HG03354 (cell line): ENCODE results near the gene GPR132.
A peak's percentile ranks its signal among the peaks of the same experiment; 100 is the strongest.
"Not testable (repeated sequence)": the region's sequence is repeated elsewhere in the genome, so short reads cannot be mapped to it uniquely, and the experiment has no call there.

Experiments
- ATAC-seq: cut with Tn5 transposase; IDR thresholded peaks from one replicate; pipeline ENCODE4 v1.9.1; 2021; ENCODE audit warnings: mild to moderate bottlenecking; ENCODE audit not compliant: unreplicated experiment, poor library complexity, severe bottlenecking

GPR132 gene

DNA sequence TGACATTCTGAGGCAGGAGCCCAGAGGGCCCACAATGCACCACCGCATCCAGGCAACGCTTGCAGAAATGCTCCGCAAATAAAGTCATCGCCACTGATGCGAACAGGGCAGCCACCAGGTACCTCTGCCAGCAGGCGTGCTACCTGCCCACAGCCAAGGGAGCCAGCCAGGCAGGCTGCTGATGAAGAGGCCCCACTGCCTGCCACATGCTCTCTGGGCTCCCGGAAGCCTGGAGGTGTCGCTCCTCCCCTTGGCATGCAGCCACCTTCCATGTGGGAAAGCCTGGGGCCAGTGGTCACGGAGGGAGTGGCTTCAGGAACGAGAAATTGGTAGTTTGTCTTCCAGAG is 14.7 kb downstream of the GPR132 start:
- no peak for ATAC-seq

DNA sequence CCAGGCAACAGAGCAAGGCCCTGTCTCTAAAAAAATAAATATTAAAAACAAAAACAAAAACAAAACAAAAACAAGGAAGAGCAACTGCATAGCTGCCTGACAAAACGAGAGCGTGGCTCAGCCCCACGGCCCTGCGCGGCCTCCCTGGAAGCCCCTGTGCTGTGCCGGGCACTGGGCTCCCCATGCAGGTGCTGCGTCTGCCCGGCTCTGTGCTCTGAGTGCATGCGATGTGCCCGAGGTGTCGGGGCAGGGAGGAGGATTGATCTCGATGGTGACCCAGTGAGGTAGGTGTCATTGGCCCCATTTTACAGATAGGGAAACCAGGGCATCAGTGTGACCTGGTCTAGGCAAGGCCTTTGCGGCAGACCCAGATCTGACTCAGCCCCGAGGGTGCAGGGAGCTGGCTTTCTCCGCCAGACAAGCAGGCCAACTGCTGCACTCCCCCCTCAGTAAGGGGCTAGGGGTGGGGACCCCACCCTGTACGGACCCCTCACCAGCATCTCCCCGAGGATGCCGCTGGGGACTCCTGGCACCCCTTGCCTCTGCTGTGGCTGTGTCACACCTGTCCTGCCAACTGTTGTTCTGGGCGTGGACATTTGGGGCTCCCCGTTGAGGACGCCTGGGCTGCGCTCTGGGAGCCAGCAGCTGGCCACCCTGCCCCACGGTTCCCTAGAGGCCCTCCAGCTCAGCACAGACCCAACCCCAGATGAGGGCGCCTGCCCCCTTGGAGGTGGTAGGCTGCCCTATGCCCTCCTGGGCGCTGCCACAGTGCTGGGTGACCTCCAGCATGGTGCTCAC is 15.3 kb downstream of the GPR132 start:
- no peak for ATAC-seq

DNA sequence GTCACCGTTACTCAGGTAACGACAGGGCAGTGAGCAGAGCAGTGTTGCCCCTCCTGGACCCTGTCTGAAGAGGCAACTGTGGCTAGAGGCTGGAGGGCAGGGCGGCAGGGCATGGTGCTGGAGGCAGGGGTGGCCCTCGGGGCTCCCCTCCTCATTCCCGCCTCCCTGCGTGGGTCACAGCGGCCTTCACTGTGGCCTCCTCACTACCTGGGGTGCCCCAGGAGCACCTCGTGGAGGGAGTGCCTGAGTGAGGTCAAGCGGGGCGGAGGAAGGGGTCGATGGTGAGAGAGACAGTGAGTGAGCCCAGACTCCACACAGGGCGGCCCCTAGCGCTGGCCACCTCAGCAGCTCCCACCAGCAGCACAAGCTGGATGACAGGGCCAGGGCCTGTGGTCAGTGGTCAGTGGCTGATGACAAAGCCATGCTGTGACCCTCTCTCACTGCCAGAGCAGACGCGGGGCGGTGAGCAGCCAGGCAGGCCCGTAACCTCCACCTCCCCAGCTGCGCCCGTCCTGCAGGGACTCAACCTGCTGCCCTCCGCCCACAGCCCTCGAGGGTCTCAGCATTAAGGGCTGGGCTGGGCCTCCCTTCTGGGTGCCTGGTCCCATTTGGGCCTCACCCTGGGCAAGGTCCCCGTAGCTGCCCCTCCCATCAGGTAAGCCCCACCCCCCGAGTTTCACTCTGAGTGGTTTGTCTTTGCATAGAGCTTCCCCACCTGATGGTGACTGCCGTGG is 17.8 kb downstream of the GPR132 start:
- no peak for ATAC-seq

DNA sequence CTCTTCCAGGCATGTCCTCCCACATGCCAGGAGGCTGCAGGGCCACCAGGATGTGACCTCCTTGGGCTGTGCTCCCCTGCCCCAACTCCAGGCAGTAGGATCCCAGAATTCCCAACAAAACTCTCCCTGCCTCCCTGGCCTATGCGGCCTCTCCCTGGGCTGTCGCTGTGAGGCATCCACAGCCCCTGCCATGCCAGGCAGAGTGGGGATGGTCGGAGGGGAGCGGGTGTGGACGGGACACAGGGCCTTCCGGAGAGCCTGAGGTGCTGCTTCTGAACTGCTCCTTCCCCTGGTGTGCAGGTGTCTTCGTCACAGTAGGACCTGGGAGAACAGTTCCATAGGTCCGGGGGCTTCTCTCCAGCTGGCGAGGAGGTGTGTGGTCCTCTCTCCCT is 18.3 kb downstream of the GPR132 start:
- no peak for ATAC-seq

DNA sequence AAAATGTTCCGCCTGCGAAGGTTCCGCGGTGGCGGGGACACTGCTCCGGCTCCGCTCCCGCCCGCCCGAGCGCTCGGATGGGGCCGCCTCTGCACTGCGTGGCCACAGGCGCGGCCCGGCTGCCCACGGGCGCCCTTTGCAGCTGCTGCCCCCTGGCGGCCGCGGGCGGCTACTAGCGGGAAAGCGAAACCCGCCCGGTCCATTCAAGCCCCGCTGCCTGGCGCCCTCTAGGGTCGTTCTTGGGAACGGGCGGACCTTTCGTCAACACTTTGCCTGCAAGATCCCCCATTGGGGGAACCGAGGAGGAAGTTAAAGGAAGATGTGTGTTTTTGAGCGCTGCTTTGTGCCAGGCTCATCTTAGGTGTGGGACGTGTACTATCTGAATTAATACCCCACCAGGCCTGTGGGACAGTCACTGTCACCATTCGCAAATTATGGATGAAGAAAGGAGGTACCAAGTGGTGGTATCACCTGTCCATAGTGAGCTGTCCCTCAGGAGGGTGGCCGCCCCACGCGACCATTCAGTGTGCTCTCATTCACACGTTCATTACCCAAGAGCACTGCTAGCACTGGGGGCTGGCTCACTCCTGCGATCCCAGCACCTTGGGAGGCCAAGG is 19.4 kb downstream of the GPR132 start:
- ATAC-seq = peak; percentile 76

DNA sequence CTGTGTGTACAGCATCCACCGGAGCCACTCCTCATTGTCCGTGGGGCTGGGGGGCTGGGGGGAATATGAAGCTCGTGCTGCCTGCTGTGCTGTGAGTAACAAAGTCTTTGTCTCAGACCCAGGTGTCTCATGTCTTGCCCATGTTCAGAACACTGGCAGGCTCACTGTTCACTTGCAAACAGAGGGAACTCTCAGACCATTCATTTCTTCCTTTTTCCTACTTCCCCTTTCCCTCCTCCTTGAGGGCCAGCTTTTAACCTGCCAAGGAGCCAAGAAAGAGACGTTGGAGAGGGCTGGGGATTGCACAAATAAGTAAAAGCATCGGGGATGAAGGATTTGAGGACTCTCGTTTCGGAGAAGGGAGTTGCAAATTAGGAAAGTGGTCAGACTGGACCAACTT is 21.6 kb downstream of the GPR132 start:
- no peak for ATAC-seq

DNA sequence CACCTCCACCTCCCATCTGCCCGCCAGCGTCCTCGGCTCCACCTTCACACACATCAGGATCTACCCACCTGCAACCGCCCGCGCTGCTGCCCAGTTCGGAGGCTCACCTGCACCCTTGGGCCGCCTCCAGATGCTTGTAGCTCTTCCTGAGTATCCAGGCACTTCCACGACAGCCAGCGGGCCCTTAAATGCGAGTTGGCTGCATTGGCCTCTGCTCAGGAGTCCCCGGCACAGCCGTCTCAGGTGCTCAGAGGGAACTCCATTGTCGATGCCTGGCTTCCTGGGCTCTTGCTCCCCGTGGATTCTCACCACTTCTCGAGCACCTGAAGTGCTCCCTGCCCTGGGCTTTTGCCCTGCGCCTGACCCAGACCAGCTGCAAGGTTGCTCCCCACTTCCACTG is 22.4 kb downstream of the GPR132 start:
- no peak for ATAC-seq

DNA sequence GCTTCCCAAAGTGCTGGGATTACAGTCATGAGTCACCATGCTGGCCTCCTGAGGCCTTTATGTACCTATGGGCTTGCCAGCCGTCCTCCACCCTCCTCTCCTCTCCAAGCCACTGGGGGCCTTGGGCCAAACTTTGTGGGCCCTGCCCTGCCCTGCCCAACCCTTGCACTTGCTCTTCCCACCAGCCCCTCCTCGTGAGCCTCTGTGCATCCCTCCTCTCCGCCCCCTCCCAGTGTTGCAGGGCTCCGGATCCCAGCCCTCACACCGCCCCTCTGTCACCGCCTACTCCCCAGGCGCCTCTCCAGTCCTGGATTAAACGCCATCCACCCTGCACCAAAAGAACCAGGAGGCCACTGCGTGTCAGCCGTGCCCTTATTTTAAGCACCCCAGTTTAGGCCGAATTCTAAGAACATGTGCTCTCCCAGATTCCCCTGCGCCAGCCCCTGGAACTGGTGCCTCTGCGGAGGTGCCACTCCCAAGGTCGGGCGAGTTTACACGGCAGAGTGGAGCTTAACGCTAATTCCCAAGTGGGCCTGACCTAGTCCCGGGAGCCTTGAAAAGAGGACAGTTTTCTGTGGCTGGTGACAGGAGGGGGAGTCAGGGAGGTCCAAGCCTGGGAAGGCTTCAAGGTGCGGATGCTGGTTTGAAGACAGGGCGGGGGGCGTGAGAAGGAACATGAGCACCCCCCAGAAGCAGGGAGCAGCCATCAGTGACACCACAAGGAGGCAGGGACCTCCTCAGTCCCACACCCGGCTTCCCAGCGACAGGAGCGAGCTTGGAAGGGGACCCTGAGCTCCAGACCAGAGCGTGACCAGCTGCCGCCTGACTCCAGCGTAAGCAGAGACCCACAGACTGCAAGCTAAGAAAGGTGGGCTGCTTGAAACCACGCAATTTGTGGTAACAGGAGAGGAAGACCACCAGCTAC is 23.1 kb downstream of the GPR132 start:
- ATAC-seq = no peak

DNA sequence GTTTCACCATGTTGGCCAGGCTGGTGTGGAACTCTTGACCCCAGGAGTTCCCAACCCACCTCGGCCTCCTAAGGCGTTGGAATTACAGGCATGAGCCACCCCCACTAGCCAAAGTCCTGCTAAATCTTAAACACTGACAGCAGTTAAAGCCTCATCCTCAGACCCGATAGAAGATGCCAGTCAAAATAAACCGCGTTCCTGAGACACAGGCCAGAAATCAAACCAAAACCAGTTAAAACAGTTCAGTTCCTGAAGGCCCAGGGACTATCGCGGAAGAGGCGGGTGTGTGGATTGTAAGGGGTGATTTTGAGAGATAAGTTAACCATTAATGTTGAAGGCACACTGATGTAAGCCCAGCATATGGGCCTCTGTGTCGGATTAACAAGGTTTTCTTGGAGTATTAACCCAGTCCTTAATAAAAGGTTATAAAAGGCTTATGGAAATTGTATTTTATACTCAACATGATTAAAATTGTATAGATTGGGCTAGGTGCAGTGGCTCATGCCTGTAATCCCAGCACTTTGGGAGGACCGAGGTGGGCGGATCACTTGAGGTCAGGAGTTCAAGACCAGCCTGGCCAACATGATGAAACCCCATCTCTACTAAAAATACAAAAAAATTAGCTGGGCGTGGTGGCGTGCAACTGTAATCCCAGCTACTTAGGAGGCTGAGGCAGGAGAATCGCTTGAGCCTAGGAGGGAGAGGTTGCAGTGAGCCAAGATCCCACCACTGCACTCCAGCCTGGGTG is 25.6 kb downstream of the GPR132 start:
- no peak for ATAC-seq

DNA sequence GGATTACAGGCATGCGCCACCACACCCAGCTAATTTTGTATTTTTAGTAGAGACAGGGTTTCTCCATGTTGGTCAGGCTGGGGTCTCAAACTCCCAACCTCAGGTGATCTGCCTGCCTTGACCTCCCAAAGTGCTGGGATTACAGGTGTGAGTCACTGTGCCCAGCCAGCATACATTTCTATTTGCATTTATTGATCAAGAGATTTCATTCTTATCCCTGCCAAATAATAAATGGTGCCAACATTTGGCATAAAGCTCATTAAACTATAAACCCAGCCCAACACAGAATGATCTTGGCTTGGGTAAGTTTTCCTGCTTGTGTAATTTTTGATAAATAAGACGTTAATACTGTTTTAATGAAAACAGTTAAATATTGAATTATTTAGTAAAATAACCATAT is 29.6 kb downstream of the GPR132 start:
- ATAC-seq = not testable (repeated sequence)

DNA sequence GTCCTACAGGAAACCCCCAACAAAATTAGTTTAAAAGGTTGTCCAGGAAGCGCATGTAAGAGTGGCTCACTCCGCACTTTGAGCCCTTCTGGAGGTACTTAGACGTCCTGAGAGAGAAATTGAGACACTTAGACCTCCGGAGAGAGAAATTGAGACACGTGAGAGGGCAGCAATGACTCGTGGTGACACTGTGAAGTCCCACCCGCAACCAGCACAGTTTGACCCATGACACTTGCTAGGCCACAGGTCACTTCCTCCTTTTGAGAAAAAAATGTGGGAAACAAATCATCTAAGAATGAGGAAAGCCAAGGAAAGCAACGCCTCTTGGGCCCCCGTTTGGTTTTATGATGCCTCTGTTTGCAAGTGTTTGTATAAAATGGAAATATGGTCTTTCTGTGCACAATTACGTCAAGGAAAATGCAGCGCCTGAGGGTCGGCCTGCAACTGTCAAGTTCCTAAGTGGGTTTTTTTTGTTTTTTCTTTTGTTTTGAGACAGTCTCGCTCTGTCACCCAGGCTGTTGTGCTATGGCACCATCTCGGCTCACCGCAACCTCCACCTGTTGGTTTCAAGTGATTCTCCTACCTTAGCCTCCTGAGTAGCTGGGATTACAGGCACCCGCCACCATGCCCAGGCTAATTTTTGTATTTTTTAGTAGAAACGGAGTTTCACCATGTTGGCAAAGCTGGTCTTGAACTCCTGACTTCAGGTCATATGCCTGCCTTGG is 30.8 kb downstream of the GPR132 start:
- ATAC-seq = no peak

DNA sequence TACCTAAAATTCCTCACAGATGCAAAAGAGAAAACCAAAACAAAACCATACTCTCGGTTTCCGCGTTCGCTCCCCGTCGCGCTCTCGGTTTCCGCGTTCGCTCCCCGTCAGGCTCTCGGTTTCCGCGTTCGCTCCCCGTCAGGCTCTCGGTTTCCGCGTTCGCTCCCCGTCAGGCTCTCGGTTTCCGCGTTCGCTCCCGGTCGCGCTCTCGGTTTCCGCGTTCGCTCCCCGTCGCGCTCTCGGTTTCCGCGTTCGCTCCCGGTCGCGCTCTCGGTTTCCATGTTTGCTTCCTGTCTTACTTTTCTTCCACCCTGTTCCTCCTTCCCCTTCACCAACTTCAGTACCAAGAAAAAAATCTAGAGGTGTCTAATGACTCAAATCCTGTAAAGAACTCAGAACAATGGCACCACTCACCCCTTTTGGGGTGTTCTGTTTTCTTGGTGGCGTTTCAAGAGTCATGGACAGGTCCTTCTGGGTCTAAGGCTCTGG is 31.8 kb downstream of the GPR132 start:
- not testable (repeated sequence) for ATAC-seq

DNA sequence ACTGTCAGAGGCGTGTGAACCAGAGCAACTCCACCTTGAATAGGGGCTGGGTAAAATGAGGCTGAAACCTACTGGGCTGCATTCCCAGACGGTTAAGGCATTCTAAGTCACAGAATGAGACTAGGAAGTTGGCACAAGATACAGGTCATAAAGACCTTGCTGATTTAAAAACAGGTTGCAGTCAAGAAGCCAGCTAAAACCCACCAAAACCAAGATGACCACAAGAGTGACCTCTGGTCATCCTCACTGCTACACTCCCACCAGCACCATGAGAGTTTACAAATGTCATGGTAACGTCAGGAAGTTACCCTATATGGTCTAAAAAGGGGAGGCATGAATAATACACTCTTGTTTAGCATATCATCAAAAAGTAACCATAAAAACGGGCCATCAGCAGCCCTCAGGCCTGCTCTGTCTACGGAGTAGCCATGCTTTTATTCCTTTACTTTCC is 32.8 kb downstream of the GPR132 start:
- ATAC-seq = not testable (repeated sequence)

DNA sequence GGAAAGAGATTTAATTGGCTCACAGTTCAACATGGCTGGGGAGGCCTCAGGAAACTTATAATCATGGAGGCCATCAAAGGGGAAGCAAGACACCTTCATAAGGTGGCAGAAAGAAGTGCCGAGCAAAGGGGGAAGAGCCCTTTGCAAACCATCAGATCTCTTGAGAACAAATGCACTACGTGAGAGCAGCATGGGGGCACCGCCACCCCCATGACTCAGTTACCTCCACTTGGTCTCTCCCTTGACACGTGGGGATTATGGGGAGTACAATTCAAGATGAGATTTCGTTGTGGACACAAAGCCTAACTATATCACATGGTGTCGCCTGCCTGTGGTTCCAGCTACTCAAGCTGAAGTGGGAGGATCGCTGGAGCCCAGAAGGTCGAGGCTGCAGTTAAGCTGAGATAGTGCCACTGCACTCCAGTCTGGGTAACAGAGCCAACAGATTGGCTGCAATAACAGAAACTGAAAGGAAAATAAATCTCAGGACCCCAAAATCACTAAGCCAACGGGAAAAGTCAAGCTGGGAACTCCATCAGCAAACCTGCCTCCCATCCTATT is 34.3 kb downstream of the GPR132 start:
- no peak for ATAC-seq

DNA sequence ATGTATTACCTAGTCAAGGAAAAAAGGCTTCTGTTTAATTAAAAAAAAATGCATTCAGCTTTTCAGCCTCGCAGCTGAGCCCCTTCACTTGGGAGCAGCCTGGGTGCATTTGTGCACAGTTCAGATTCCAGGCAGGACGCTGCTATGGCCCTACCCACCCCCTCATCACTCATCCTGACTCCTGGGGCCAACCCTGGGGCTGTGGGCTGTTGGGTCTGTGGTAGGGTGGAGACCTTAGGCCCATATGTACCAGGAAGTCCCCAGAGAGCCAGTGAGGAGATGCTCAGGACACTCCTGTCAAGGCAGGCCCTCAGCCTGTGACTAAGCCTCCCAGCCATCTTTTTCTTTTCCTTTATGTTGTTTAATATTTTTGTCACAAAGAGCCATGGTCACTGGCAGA is 35.0 kb downstream of the GPR132 start:
- no peak for ATAC-seq

DNA sequence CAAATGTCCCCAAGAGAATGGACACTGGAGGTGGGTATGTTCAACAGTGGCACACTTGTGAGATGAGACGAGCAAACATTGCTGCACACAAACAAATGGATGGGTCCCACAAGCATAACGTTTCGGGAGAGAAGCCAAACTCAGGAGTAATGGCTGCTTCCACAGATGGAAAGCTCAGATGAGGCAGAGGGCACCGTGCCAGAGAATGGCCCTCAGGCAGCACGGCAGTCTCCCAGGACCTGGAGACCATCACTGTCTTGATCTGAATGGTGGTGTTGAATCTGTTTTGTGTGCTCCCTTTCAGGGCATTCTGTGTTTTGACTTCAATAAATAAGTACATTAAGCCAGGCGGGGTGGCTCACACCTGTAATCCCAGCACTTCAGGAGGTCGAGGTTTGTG is 35.8 kb downstream of the GPR132 start:
- no peak for ATAC-seq

DNA sequence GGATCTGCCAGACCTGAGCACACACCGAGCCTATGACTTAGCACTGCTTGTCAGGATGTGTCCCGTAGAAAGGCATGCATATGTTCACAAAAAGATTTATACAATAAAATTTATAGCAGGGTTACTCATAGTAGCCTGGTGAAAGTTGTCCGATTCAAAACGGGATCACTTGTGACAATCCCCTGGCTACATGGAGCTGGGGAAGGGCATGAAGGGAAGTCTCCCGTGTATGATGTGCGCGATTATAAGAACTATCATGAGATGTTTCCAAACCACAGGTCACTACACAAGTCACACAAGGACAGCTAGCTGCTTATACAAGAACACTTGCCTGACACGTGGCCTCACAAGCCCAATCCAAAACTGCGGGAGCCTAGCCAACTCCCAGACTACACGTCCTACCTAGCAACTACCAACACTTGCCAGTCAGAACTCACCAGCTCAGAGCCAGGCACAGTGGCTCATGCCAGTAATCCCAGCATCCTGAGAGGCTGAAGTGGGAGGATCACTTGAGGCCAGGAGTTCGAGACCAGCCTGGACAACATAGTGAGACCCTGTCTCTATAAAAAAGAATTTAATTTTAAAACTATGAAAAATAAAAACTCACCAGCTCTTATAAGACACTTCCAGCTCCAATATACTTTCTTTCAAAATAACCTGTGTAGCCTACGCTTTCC is 36.8 kb downstream of the GPR132 start:
- ATAC-seq = no peak

DNA sequence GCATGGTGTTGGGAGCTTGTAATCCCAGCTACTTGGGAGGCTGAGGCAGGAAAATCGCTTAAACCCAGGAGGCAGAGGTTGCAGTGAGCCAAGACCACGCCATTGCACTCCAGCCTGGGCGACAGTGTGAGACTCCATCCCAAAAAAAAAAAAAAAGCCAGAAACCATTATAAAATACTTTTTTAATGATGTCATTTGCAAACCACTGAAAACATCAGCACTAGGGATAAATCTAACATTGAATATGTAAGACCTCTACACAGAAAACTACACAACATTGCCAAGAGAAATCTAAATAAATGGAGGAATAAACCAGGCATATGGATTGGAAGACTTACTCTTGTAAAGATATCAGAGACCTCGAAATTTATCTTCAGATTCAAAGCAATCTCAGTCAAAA is 37.5 kb downstream of the GPR132 start:
- not testable (repeated sequence) for ATAC-seq
